ENCODE measurements around the gene HEATR5B. TPM values are rescaled to one million over a fixed set of nuclear protein-coding genes. Genes with fewer than 3 reads are reported as not detected.

The HEATR5B gene
- total and polyA plus RNA-seq, 10 of the 15 experiments (the other 5 are each of a cell fraction or from before 2014, with no cell fraction given), result 4.1 to 34.7 (median 17.7) TPM

GRCh38 chr2:37119157-37119556, 35.0 kb upstream of the HEATR5B start:
- SMC1A ChIA-PET (ENCODE audit: uncharacterized antibody, unreplicated experiment), result interaction anchor here (0.5 kb wide), 1 partner anchor 11 kb away, joined by 3 read pairs; no protein-coding TSS in a partner anchor
- Histone ChIP-seq H3K4me3 (no peak overlapping the region), H3K4me1 (ENCODE audit: control insufficient read depth, insufficient read depth, low read length) (no peaks in the 10 kb centered on the region), H3K27ac (ENCODE audit: control insufficient read depth, insufficient read depth) (no peak overlapping the region), H3K9me3 (replicated peaks; ENCODE audit: control insufficient read depth, insufficient read depth, low read length) (no peaks in the 10 kb centered on the region), H3K27me3 (replicated peaks in 1 of 2; ENCODE audit: control insufficient read depth in 2 of 2, insufficient read depth in 2 of 2, low read length in 1 of 2) (no peaks in the 10 kb centered on the region), H3K79me2 (ENCODE audit: control insufficient read depth, insufficient read depth, low read length) (no peaks in the 10 kb centered on the region), H3K4me2 (ENCODE audit: control insufficient read depth, insufficient read depth) (no peak overlapping the region), H2AFZ (ENCODE audit: control insufficient read depth, low read depth, low read length) (no peak overlapping the region), H3K9ac (ENCODE audit: control insufficient read depth, insufficient read depth, low read length) (no peak overlapping the region), H3K36me3 (ENCODE audit: control insufficient read depth in 2 of 2, insufficient read depth in 2 of 2, low read length in 1 of 2) (peaks cover 12 to 40% of the 10 kb centered on the region in 2 experiments), H4K20me1 (ENCODE audit: control insufficient read depth, insufficient read depth) (no peaks in the 10 kb centered on the region)
- POLR2A ChIA-PET, result no interaction called here
- no TSS peak for BruUV-seq (replicated peaks)
- CTCF ChIA-PET, result no interaction called here
- ATAC-seq (no peak), FAIRE-seq (no peak), DNase-seq (ENCODE audit: low read depth, low spot score) (no peak)
- in situ Hi-C loops (cut with MboI), result no loop called here
- RAD21 ChIA-PET (ENCODE audit: unreplicated experiment), result no interaction called here
- WGBS (ENCODE audit: insufficient coverage, insufficient replicate concordance, low lambda C conversion rate, missing lambda C conversion rate), result 95% methylated on average over 5 of the region's 5 CpGs
- TF ChIP-seq MXI1 (IDR thresholded peaks at IDR 0.05; ENCODE audit: low read depth, low read length), result no peak
- intact Hi-C loops (cut with micrococcal nuclease; ENCODE audit: unreplicated experiment), result no loop called here

GRCh38 chr2:37117566-37117965, 33.4 kb upstream of the HEATR5B start:
- 100% methylated on average over 1 of the region's 1 CpG for WGBS (ENCODE audit: insufficient coverage, insufficient replicate concordance, low lambda C conversion rate, missing lambda C conversion rate)
- ChIA-PET RAD21 (ENCODE audit: unreplicated experiment) (no interaction called here), CTCF (no interaction called here), POLR2A (interaction anchor here (0.6 kb wide), 1 partner anchor 103 kb away, joined by 3 read pairs; no protein-coding TSS in a partner anchor), SMC1A (ENCODE audit: uncharacterized antibody, unreplicated experiment) (interaction anchor here (0.7 to 1.2 kb wide), 2 partner anchors 29 to 69 kb away, joined by 3 read pairs; no protein-coding TSS in a partner anchor)
- TF ChIP-seq ASH2L (IDR thresholded peaks at IDR 0.05; ENCODE audit: borderline replicate concordance, low read depth) (no peak), BMI1 (IDR thresholded peaks at IDR 0.05; ENCODE audit: borderline replicate concordance) (no peak), CBX5 (IDR thresholded peaks at IDR 0.05; ENCODE audit: low read depth) (no peak), RFX5 (IDR thresholded peaks at IDR 0.05; ENCODE audit: low read depth, low read length) (no peak), PAX5 (IDR thresholded peaks at IDR 0.05; ENCODE audit: borderline replicate concordance, low read depth, low read length) (no peak), RELA (IDR thresholded peaks at IDR 0.05; ENCODE audit: borderline replicate concordance, partially characterized antibody) (no peak), DPF2 (IDR thresholded peaks at IDR 0.05) (no peak), POLR2AphosphoS2 (IDR thresholded peaks at IDR 0.05; ENCODE audit: low read depth, low read length) (no peak), MYC (IDR thresholded peaks at IDR 0.05; ENCODE audit: insufficient read depth, insufficient read length, insufficient replicate concordance, low read length, severe bottlenecking) (no peak), SUZ12 (IDR thresholded peaks at IDR 0.05; ENCODE audit: unreplicated experiment) (no peak), ATF2 (IDR thresholded peaks at IDR 0.05; ENCODE audit: low read length) (no peak), ATF7 (IDR thresholded peaks at IDR 0.05; ENCODE audit: low read depth) (no peak)
- TF ChIP-seq, protein P1, sequence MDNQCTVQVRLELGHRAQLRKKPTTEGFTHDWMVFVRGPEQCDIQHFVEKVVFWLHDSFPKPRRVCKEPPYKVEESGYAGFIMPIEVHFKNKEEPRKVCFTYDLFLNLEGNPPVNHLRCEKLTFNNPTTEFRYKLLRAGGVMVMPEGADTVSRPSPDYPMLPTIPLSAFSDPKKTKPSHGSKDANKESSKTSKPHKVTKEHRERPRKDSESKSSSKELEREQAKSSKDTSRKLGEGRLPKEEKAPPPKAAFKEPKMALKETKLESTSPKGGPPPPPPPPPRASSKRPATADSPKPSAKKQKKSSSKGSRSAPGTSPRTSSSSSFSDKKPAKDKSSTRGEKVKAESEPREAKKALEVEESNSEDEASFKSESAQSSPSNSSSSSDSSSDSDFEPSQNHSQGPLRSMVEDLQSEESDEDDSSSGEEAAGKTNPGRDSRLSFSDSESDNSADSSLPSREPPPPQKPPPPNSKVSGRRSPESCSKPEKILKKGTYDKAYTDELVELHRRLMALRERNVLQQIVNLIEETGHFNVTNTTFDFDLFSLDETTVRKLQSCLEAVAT (IDR thresholded peaks at IDR 0.05), result no peak
- FAIRE-seq (no peak), ATAC-seq (no peak), DNase-seq (ENCODE audit: low read depth, low spot score) (no peak)
- BruUV-seq (replicated peaks), result no TSS peak
- intact Hi-C loops (cut with micrococcal nuclease; ENCODE audit: unreplicated experiment) (no loop called here), in situ Hi-C loops (cut with MboI) (no loop called here)
- no peaks in the 10 kb centered on the region for H3K4me1 ChIP-seq (ENCODE audit: control insufficient read depth, insufficient read depth, low read length)
- H3K4me3 ChIP-seq, result no peak overlapping the region
- H3K79me2 ChIP-seq (ENCODE audit: control insufficient read depth, insufficient read depth, low read length), result no peaks in the 10 kb centered on the region
- no peak overlapping the region for H3K27ac ChIP-seq (ENCODE audit: control insufficient read depth, insufficient read depth)
- peaks cover 12 to 45% of the 10 kb centered on the region in 2 experiments for H3K36me3 ChIP-seq (ENCODE audit: control insufficient read depth in 2 of 2, insufficient read depth in 2 of 2, low read length in 1 of 2)
- H3K27me3 ChIP-seq (replicated peaks in 1 of 2; ENCODE audit: control insufficient read depth in 2 of 2, insufficient read depth in 2 of 2, low read length in 1 of 2), result no peaks in the 10 kb centered on the region
- no peak overlapping the region for H3K4me2 ChIP-seq (ENCODE audit: control insufficient read depth, insufficient read depth)
- H4K20me1 ChIP-seq (ENCODE audit: control insufficient read depth, insufficient read depth), result no peaks in the 10 kb centered on the region
- no peak overlapping the region for H2AFZ ChIP-seq (ENCODE audit: control insufficient read depth, low read depth, low read length)
- no peaks in the 10 kb centered on the region for H3K9me3 ChIP-seq (replicated peaks; ENCODE audit: control insufficient read depth, insufficient read depth, low read length)
- no peak overlapping the region for H3K9ac ChIP-seq (ENCODE audit: control insufficient read depth, insufficient read depth, low read length)

Measured in GM12878 (cell line).